G401 (cell line): ENCODE results near the gene MYBPC3. TPM values are rescaled to one million over a fixed set of nuclear protein-coding genes. Genes with fewer than 3 reads are reported as not detected.
A peak's percentile ranks its signal among the peaks of the same experiment; 100 is the strongest.

Experiments used
- DNase-seq: peaks from one replicate; pipeline ENCODE4 v3.0.0-alpha.2; 2015; ENCODE audit warnings: low spot score
- in situ Hi-C: cut with HindIII; loops from 2 replicates; pipeline ENCODE4 v1.10.0; 2016; ENCODE audit warnings: low sequenced_read_pairs, mixed read lengths
- total RNA-seq: library from RNA; depleted of rRNA; stranded (reverse); fragments of >200 nt; shearing (Covaris generic); gene quantifications from 2 replicates; pipeline ENCODE4 v1.2.3, GENCODE V29; 2014; rRNA removed

MYBPC3 gene
- total RNA-seq, 1 experiment from 2014 or later: not detected

GRCh38 chr11:47296045-47296444 is 56.5 kb downstream of the MYBPC3 start:
- in situ Hi-C loops: no loop called here
- DNase-seq: no peak

DNA sequence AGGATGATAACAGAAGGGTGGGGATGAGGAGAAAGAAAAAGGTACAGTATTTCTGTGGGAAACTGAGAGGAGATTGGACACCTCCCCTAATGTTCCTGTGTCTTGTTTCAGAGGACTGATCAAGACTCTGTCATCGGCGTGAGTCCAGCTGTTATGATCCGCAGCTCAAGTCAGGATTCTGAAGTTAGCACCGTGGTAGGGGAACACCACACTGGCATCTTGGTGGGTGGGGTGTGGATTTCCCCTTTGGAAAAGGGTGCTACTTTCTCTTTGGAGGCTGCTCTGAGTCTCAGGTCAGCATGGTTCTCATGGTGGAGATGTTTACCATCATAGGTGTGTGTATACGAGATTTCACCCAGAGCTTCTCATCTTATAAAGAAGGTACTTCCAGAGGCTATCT is 57.1 kb downstream of the MYBPC3 start:
- DNase-seq: no peak
- in situ Hi-C loops: no loop called here

DNA sequence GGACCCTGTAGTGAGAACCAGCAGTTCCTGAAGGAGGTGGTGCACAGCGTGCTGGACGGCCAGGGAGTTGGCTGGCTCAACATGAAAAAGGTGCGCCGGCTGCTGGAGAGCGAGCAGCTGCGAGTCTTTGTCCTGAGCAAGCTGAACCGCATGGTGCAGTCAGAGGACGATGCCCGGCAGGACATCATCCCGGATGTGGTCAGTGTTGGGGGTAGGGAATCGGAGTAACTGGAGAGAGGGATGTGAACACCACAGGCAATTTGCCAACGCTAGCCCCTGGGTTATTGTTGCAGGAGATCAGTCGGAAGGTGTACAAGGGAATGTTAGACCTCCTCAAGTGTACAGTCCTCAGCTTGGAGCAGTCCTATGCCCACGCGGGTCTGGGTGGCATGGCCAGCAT is 62.6 kb downstream of the MYBPC3 start:
- no peak for DNase-seq

GRCh38 chr11:47288066-47288465 is 64.4 kb downstream of the MYBPC3 start:
- DNase-seq: no peak
- in situ Hi-C loops: no loop called here

More for the DNA sequence above, 62.6 kb downstream of the MYBPC3 start:
- in situ Hi-C loops: no loop called here

DNA sequence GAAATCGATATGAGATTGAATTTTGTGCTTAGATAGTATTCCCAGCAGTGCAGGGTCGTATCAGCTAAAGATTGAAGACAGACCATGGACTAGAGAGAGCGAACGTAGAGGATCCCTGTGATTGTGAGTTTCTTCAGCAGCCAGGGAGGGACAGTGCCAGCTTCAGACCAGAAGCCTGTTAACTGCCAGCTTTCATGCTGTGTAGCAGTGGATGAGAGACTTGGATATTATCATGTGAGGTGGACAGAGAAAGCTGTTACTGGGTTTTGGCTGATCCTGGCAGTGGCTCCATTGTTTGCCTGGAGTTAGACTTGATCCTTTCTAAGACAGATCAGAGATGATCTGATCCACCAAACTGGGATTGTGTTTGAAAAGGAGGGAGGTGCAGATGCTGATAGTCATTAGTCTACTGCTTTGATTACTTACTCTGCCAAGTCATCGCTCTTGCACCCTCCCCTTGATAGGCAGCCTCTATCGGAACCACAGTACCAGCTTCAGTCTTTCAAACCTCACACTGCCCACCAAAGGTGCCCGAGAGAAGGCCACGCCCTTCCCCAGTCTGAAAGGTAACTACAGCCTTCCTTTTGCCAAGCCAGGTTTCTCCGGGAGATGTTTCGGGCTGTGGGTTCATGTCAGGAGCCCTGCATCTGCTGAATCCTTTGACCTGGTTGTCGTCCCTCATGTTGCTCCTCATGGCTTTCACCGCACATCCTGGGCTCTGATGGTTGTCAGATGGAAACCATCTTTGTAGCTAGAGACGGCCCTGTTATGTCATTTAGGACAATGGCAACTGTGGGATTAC is 66.3 kb downstream of the MYBPC3 start:
- peak; percentile 77 for DNase-seq
- in situ Hi-C loops: no loop called here

DNA sequence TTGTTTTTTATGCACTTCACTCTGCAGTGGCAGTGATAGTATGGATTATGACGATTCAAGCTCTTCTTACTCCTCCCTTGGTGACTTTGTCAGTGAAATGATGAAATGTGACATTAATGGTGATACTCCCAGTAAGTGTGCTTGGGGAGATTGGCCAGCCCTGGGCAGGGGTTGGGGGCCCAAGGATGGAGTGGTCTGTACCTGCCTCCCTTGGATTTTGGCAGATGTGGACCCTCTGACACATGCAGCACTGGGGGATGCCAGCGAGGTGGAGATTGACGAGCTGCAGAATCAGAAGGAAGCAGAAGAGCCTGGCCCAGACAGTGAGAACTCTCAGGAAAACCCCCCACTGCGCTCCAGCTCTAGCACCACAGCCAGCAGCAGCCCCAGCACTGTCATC is 68.4 kb downstream of the MYBPC3 start:
- DNase-seq: no peak
- in situ Hi-C loops: no loop called here

DNA sequence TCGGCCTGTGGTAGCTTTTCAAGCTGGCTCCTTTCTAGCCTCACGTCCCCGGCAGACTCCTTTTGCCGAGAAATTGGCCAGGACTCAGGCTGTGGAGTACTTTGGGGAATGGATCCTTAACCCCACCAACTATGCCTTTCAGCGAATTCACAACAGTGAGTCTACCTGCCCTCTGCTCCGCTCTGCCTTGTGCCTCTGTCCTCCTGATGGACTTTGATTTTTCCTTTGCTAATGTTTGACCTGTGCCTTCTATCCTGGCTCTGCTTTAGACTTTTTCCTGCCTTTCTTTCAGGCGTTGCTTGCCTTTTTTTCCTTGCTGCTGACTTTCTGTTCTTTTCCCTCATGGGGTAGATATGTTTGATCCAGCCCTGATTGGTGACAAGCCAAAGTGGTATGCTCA is 70.0 kb downstream of the MYBPC3 start:
- in situ Hi-C loops: no loop called here
- DNase-seq: no peak

Other genes with a start within 250 kb of the MYBPC3 start
- gene ARFGAP2, start 175.8 kb downstream of the MYBPC3 start, total RNA-seq: 119 and 166 TPM in 2 replicates
- 83.4 and 88.1 TPM in 2 replicates for gene PACSIN3, start 166.3 kb downstream of the MYBPC3 start, total RNA-seq
- gene DDB2, start 137.7 kb downstream of the MYBPC3 start, total RNA-seq: 53.2 and 53.4 TPM in 2 replicates
- gene ACP2, start 103.9 kb downstream of the MYBPC3 start, total RNA-seq: 27.8 and 41.4 TPM in 2 replicates
- gene NR1H3, start 94.7 kb downstream of the MYBPC3 start, total RNA-seq: 13.7 and 14.1 TPM in 2 replicates
- 12.9 and 13.4 TPM in 2 replicates for gene MADD, start 82.6 kb downstream of the MYBPC3 start, total RNA-seq
- not detected in 2 replicates for gene SPI1, start 25.8 kb upstream of the MYBPC3 start, total RNA-seq
- 22.9 and 43.0 TPM in 2 replicates for gene SLC39A13, start 55.9 kb upstream of the MYBPC3 start, total RNA-seq
- 149 and 239 TPM in 2 replicates for gene PSMC3, start 73.7 kb upstream of the MYBPC3 start, total RNA-seq
- not detected in 2 replicates for gene RAPSN, start 96.4 kb upstream of the MYBPC3 start, total RNA-seq
- 58.7 and 94.4 TPM in 2 replicates for gene CELF1, start 200.4 kb upstream of the MYBPC3 start, total RNA-seq
- 103 and 127 TPM in 2 replicates for gene PTPMT1, start 212.9 kb upstream of the MYBPC3 start, total RNA-seq
- gene KBTBD4, start 226.3 kb upstream of the MYBPC3 start, total RNA-seq: 32.7 and 43.1 TPM in 2 replicates
- 191 and 200 TPM in 2 replicates for gene NDUFS3, start 226.4 kb upstream of the MYBPC3 start, total RNA-seq
- 0.58 TPM in 1 of 2 replicates, not detected in the other for gene FAM180B, start 234.0 kb upstream of the MYBPC3 start, total RNA-seq
- 2.4 TPM in 1 of 2 replicates, not detected in the other for gene C1QTNF4, start 241.7 kb upstream of the MYBPC3 start, total RNA-seq